OCI-LY3 (cell line): ENCODE data around the gene CCDC12.

Experiments
- H2AFZ ChIP-seq: fragments of 200-600, 300-600 bp; shearing (Covaris generic); 2 replicates; pipeline ENCODE4 v1.6.0; 2014; ENCODE audit warnings: antibody characterized with exemption, low read depth, low read length
- H3K27ac ChIP-seq: fragments of 200-600, 300-600 bp; sonication (generic); 2 replicates; pipeline ENCODE4 v1.5.1; 2014; ENCODE audit warnings: mild to moderate bottlenecking, low read length, moderate library complexity, mixed read lengths
- H3K27me3 ChIP-seq: fragments of 200-600, 300-600 bp; sonication (generic); 2 replicates; pipeline ENCODE4 v1.6.1; 2014; ENCODE audit warnings: low read depth, low read length, mixed read lengths
- H3K36me3 ChIP-seq: fragments of 200-600, 300-600 bp; sonication (generic); replicated peaks from 2 replicates; pipeline ENCODE3; 2014; ENCODE audit warnings: low read depth, low read length, mixed read lengths
- H3K4me1 ChIP-seq: fragments of 300-600, 200-600 bp; sonication (generic); 2 replicates; pipeline ENCODE4 v1.6.1; 2014; ENCODE audit warnings: low read length, mixed read lengths
- H3K4me2 ChIP-seq: fragments of 200-600, 300-600 bp; sonication (generic); 2 replicates; pipeline ENCODE4 v1.6.1; 2014; ENCODE audit warnings: low read length, mixed read lengths
- H3K4me3 ChIP-seq: fragments of 300-600, 200-600 bp; sonication (generic); 2 replicates; pipeline ENCODE4 v1.5.1; 2014; ENCODE audit warnings: antibody characterized with exemption, mild to moderate bottlenecking, low read length, moderate library complexity
- H3K79me2 ChIP-seq: fragments of 300-600, 200-600 bp; shearing (Covaris generic); 2 replicates; pipeline ENCODE4 v1.6.1; 2014; ENCODE audit warnings: mild to moderate bottlenecking, low read length, mixed read lengths
- H3K9ac ChIP-seq: fragments of 300-600, 200-600 bp; shearing (Covaris generic); 2 replicates; pipeline ENCODE4 v1.6.0; 2014; ENCODE audit warnings: mild to moderate bottlenecking, low read length, moderate library complexity
- H3K9me3 ChIP-seq: fragments of 200-600, 300-600 bp; shearing (Covaris generic); 2 replicates; pipeline ENCODE4 v1.6.1; 2014; ENCODE audit warnings: low read length, mixed read lengths; ENCODE audit not compliant: insufficient read depth
- H4K20me1 ChIP-seq: fragments of 200-600, 300-600 bp; sonication (generic); 2 replicates; pipeline ENCODE4 v1.6.1; 2016; ENCODE audit warnings: low read length, mixed read lengths; ENCODE audit not compliant: insufficient read depth
- EZH2phosphoT487 ChIP-seq: fragments of 200-600 bp; shearing (Covaris generic); IDR thresholded peaks from 2 replicates; pipeline ENCODE4 v1.6.1; 2018; ENCODE audit warnings: antibody characterized with exemption, mixed run types, low read depth
- TF ChIP-seq, protein P1 (sequence below): fragments of 200-600, 300-600 bp; sonication (generic); IDR thresholded peaks from 2 replicates; pipeline ENCODE4 v1.5.1; 2014; ENCODE audit warnings: antibody characterized with exemption, low read length, low read depth

Gene CCDC12

DNA sequence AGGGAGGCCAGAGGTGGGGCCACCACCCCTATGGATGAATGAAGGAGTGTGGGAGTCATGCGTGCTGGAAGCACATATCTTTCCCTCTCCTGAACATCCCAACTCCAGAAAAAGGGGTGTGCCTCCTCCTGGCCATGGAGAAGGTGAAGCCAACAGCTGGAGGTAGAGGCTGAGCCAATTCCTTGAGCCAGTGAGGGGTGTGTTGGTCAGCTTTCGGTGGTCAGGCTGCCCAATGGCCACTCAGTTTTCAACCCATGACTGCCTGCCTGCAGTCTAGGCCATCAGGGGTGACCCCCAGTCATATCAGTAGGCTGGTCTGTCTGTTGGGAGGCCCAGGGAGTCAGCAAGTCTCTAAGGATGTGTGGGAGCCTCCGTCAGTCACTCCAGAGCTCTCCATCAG lies 85.4 kb downstream of the CCDC12 start:
- H3K27me3 ChIP-seq = peaks cover 8% of the 10 kb centered on the region
- H3K36me3 ChIP-seq = no peaks in the 10 kb centered on the region
- H3K4me2 ChIP-seq = no peak overlapping the region
- no peak overlapping the region for H3K27ac ChIP-seq
- no peaks in the 10 kb centered on the region for H4K20me1 ChIP-seq
- TF ChIP-seq, protein P1, sequence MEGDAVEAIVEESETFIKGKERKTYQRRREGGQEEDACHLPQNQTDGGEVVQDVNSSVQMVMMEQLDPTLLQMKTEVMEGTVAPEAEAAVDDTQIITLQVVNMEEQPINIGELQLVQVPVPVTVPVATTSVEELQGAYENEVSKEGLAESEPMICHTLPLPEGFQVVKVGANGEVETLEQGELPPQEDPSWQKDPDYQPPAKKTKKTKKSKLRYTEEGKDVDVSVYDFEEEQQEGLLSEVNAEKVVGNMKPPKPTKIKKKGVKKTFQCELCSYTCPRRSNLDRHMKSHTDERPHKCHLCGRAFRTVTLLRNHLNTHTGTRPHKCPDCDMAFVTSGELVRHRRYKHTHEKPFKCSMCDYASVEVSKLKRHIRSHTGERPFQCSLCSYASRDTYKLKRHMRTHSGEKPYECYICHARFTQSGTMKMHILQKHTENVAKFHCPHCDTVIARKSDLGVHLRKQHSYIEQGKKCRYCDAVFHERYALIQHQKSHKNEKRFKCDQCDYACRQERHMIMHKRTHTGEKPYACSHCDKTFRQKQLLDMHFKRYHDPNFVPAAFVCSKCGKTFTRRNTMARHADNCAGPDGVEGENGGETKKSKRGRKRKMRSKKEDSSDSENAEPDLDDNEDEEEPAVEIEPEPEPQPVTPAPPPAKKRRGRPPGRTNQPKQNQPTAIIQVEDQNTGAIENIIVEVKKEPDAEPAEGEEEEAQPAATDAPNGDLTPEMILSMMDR = no peak
- no peak for TF ChIP-seq EZH2phosphoT487
- no peaks in the 10 kb centered on the region for H3K9me3 ChIP-seq
- H3K4me3 ChIP-seq = no peak overlapping the region
- no peak overlapping the region for H2AFZ ChIP-seq
- no peaks in the 10 kb centered on the region for H3K79me2 ChIP-seq
- H3K4me1 ChIP-seq = peaks cover 19% of the 10 kb centered on the region
- no peak overlapping the region for H3K9ac ChIP-seq

DNA sequence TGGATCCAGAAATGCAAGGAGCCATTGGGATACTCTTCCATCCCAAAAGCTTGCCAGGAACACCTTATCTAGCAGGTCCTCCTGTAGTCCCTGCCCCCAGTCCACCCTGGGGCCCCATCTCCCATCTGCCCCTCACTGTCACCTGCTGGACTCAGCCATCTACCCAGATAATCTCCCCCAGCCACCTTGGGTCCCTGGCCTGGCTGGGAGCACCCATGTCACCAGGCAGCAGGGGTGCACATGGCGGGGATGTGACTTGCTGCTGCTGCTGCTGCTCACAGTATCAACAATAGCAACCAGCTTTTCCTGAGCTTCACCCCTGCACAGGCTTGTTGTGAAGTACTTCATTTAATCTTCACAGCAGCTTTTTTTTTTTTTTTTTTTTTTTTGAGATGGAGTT lies 86.4 kb downstream of the CCDC12 start:
- Histone ChIP-seq H3K36me3 (no peaks in the 10 kb centered on the region), H4K20me1 (no peaks in the 10 kb centered on the region), H2AFZ (no peak overlapping the region), H3K9me3 (no peaks in the 10 kb centered on the region), H3K4me1 (peaks cover 19% of the 10 kb centered on the region), H3K9ac (no peak overlapping the region), H3K27me3 (peaks cover 15% of the 10 kb centered on the region), H3K79me2 (no peaks in the 10 kb centered on the region), H3K4me3 (no peak overlapping the region), H3K27ac (no peak overlapping the region), H3K4me2 (no peak overlapping the region)
- TF ChIP-seq, protein P1 = no peak
- no peak for TF ChIP-seq EZH2phosphoT487

GRCh38 chr3:46889381-46890110 lies 87.0 kb downstream of the CCDC12 start:
- no peaks in the 10 kb centered on the region for H4K20me1 ChIP-seq
- no peak overlapping the region for H3K4me3 ChIP-seq
- no peaks in the 10 kb centered on the region for H3K9me3 ChIP-seq
- H3K27ac ChIP-seq = no peak overlapping the region
- H3K27me3 ChIP-seq = peaks cover 20% of the 10 kb centered on the region
- no peak overlapping the region for H2AFZ ChIP-seq
- H3K79me2 ChIP-seq = no peaks in the 10 kb centered on the region
- H3K9ac ChIP-seq = no peak overlapping the region
- TF ChIP-seq EZH2phosphoT487 = no peak
- TF ChIP-seq, protein P1 = no peak
- H3K4me1 ChIP-seq = peaks cover 19% of the 10 kb centered on the region
- H3K36me3 ChIP-seq = no peaks in the 10 kb centered on the region
- H3K4me2 ChIP-seq = no peak overlapping the region

DNA sequence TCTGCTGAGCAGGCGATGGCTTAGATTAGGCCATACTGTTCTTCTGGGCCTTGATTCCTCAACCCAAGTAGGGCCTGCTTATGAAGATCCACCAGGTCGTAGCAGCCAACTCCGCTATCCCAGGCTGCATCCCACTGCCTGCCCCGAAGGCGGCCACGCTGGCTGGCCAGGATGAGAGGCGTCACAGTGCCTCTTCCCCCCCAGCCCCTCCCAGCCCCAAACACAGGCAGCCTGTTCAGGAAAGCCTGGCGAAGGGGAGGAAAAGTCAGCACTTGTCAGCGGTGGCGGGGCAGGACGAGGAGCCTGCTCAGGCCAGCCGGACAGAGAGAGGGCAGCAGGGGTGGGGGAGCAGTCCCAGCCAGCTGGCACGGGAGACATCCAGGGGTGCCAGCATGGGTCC lies 87.8 kb downstream of the CCDC12 start:
- Histone ChIP-seq H3K9ac (no peak overlapping the region), H3K4me2 (no peak overlapping the region), H3K79me2 (no peaks in the 10 kb centered on the region), H3K9me3 (no peaks in the 10 kb centered on the region), H3K36me3 (no peaks in the 10 kb centered on the region), H3K4me3 (no peak overlapping the region), H2AFZ (no peak overlapping the region), H4K20me1 (no peaks in the 10 kb centered on the region), H3K4me1 (peaks cover 15% of the 10 kb centered on the region), H3K27me3 (peaks cover 20% of the 10 kb centered on the region), H3K27ac (no peak overlapping the region)
- no peak for TF ChIP-seq EZH2phosphoT487
- TF ChIP-seq, protein P1 = no peak
